C4-2B (cell line): ENCODE results near the gene RASGRP3.

Experiments
- H3K27ac ChIP-seq: fragments of 450-650 bp; 2 replicates; pipeline ENCODE4 v1.5.1; 2017
- CTCF ChIP-seq: fragments of 450-650 bp; conservative IDR thresholded peaks from 2 replicates; pipeline ENCODE4 v1.5.1; 2017; ENCODE audit warnings: mild to moderate bottlenecking
- ZFX ChIP-seq: fragments of 450-650 bp; IDR thresholded peaks from 2 replicates; pipeline ENCODE4 v1.6.1; 2017

Gene RASGRP3

GRCh38 chr2:33496150-33496549, 19.7 kb downstream of the RASGRP3 start:
- TF ChIP-seq ZFX: no peak
- no peak for TF ChIP-seq CTCF
- no peak overlapping the region for H3K27ac ChIP-seq

- TF ChIP-seq ZFX: no peak
- TF ChIP-seq CTCF: no peak
- no peak overlapping the region for H3K27ac ChIP-seq
These were observed 20.3 kb downstream of the RASGRP3 start for GRCh38 chr2:33496726-33497125.

GRCh38 chr2:33497221-33497650, 20.8 kb downstream of the RASGRP3 start:
- TF ChIP-seq ZFX: no peak
- no peak for TF ChIP-seq CTCF
- no peak overlapping the region for H3K27ac ChIP-seq

- no peak overlapping the region for H3K27ac ChIP-seq
These were observed 22.0 kb downstream of the RASGRP3 start for GRCh38 chr2:33498291-33498956.

GRCh38 chr2:33500177-33500576, 23.7 kb downstream of the RASGRP3 start:
- H3K27ac ChIP-seq: no peak overlapping the region
- TF ChIP-seq ZFX: no peak
- TF ChIP-seq CTCF: no peak

More at GRCh38 chr2:33498291-33498956, 22.0 kb downstream of the RASGRP3 start:
- TF ChIP-seq ZFX (no peak), CTCF (no peak)

- H3K27ac ChIP-seq: no peak overlapping the region
These were observed 25.6 kb downstream of the RASGRP3 start for GRCh38 chr2:33502025-33502424.

GRCh38 chr2:33503002-33503401, 26.6 kb downstream of the RASGRP3 start:
- no peak for TF ChIP-seq ZFX
- TF ChIP-seq CTCF: no peak

More at GRCh38 chr2:33502025-33502424, 25.6 kb downstream of the RASGRP3 start:
- TF ChIP-seq CTCF (no peak), ZFX (no peak)

More at GRCh38 chr2:33503002-33503401, 26.6 kb downstream of the RASGRP3 start:
- H3K27ac ChIP-seq: no peak overlapping the region
